GM23338 (cell line): Measurements from ENCODE around the gene MCOLN2. TPM values are rescaled to one million over a fixed set of nuclear protein-coding genes. Genes with fewer than 3 reads are reported as not detected.

Source experiments
- ATAC-seq: fragments of 200-7000 bp; cut with Tn5 transposase; 3 replicates; pipeline ENCODE4 v1.9.1; 2020
- DNase-seq: peaks from one replicate; pipeline ENCODE4 v3.0.0-alpha.2; 2015; ENCODE audit warnings: low spot score
- H2AFZ ChIP-seq: fragments of 200-600 bp; sonication (generic); 2 replicates; pipeline ENCODE4 v1.8.0; 2016; ENCODE audit warnings: antibody characterized with exemption, mild to moderate bottlenecking, moderate library complexity
- H3F3A ChIP-seq: fragments of 200-600 bp; sonication (generic); replicated peaks from 2 replicates; pipeline ENCODE4 v1.8.0; 2017; ENCODE audit warnings: antibody characterized with exemption, mixed run types, low read depth
- H3K27ac ChIP-seq: fragments of 200-600 bp; sonication (generic); 2 replicates; pipeline ENCODE4 v1.6.1; 2016; ENCODE audit warnings: low read depth
- H3K27me3 ChIP-seq: fragments of 200-600 bp; sonication (generic); 2 replicates; pipeline ENCODE4 v1.8.0; 2016; ENCODE audit warnings: mild to moderate bottlenecking, mixed run types, moderate library complexity; ENCODE audit not compliant: insufficient read depth
- H3K36me3 ChIP-seq: fragments of 200-600 bp; sonication (generic); 2 replicates; pipeline ENCODE4 v1.8.0; 2016; ENCODE audit warnings: mild to moderate bottlenecking; ENCODE audit not compliant: insufficient read depth
- H3K4me1 ChIP-seq: fragments of 200-600 bp; sonication (generic); 2 replicates; pipeline ENCODE4 v1.8.0; 2016; ENCODE audit warnings: mild to moderate bottlenecking, moderate library complexity; ENCODE audit not compliant: insufficient read depth
- H3K4me2 ChIP-seq: fragments of 200-600 bp; sonication (generic); 2 replicates; pipeline ENCODE4 v1.7.1; 2017; ENCODE audit warnings: mixed run types
- H3K4me3 ChIP-seq: fragments of 200-600 bp; sonication (generic); 2 replicates; pipeline ENCODE4 v1.6.1; 2016; ENCODE audit warnings: mixed run types
- H3K79me2 ChIP-seq: fragments of 200-600 bp; sonication (generic); replicated peaks from 2 replicates; pipeline ENCODE4 v1.8.0; 2017; ENCODE audit warnings: mild to moderate bottlenecking; ENCODE audit not compliant: insufficient read depth
- H3K9me2 ChIP-seq: fragments of 200-600 bp; sonication (generic); 2 replicates; pipeline ENCODE4 v1.8.0; 2017; ENCODE audit not compliant: insufficient read depth
- H4K20me1 ChIP-seq: fragments of 200-600 bp; sonication (generic); replicated peaks from 2 replicates; pipeline ENCODE4 v1.8.0; 2017; ENCODE audit warnings: mild to moderate bottlenecking; ENCODE audit not compliant: insufficient read depth
- H3K27ac Mint-ChIP-seq: 2 replicates; pipeline ENCODE4 v1.8.0; 2020; ENCODE audit warnings: inconsistent platforms, mild to moderate bottlenecking, moderate library complexity, mixed read lengths
- H3K27me3 Mint-ChIP-seq: 3 replicates; pipeline ENCODE4 v1.8.0; 2022; ENCODE audit warnings: low read depth, mild to moderate bottlenecking, moderate library complexity, mixed read lengths, inconsistent platforms; ENCODE audit not compliant: insufficient read depth, poor library complexity
- H3K36me3 Mint-ChIP-seq: 3 replicates; pipeline ENCODE4 v1.8.0; 2021; ENCODE audit warnings: low read depth, mild to moderate bottlenecking, inconsistent platforms, moderate library complexity, mixed read lengths
- H3K4me1 Mint-ChIP-seq: 3 replicates; pipeline ENCODE4 v1.8.0; 2020; ENCODE audit warnings: mild to moderate bottlenecking, inconsistent platforms, mixed read lengths
- H3K4me3 Mint-ChIP-seq: 3 replicates; pipeline ENCODE4 v1.8.0; 2021; ENCODE audit warnings: moderate library complexity, mild to moderate bottlenecking, inconsistent platforms, mixed read lengths
- H3K9me3 Mint-ChIP-seq: 3 replicates; pipeline ENCODE4 v1.8.0; 2020; ENCODE audit warnings: moderate library complexity, mild to moderate bottlenecking, inconsistent platforms, mixed read lengths
- CREB1 ChIP-seq: fragments of 250-450 bp; sonication (Bioruptor Pico); IDR thresholded peaks from 2 replicates; pipeline ENCODE4 v1.5.0; 2020; ENCODE audit warnings: low read depth, mild to moderate bottlenecking, moderate library complexity
- EZH2 ChIP-seq: fragments of 200-600 bp; sonication (generic); IDR thresholded peaks from one replicate; pipeline ENCODE4 v1.8.0; 2017; ENCODE audit warnings: antibody characterized with exemption, mild to moderate bottlenecking, low read depth; ENCODE audit not compliant: unreplicated experiment
- NANOG ChIP-seq: IDR thresholded peaks from 2 replicates; pipeline ENCODE4 v1.6.1; 2016; ENCODE audit warnings: antibody characterized with exemption, borderline replicate concordance
- POLR2AphosphoS5 ChIP-seq: IDR thresholded peaks from 2 replicates; pipeline ENCODE4 v1.6.1; 2016; ENCODE audit warnings: antibody characterized with exemption, low read depth
- STAT1 ChIP-seq: IDR thresholded peaks from one replicate; pipeline ENCODE4 v1.6.1; 2016; ENCODE audit warnings: antibody characterized with exemption; ENCODE audit not compliant: unreplicated experiment
- ZNF331 ChIP-seq: fragments of 250-450 bp; sonication (Bioruptor Pico); IDR thresholded peaks from 2 replicates; pipeline ENCODE4 v1.5.0; 2020; ENCODE audit warnings: low read depth, mild to moderate bottlenecking, moderate library complexity
- polyA plus RNA-seq: library from polyadenylated mRNA; unstranded; fragments of >200 nt; fragmentation: Nextera tagmentation; extraction: Ambion mirVana; gene quantifications from 2 replicates; pipeline ENCODE4 v1.2.1, GENCODE V29; 2016
- total RNA-seq: library from RNA; depleted of rRNA; stranded (reverse); fragments of >200 nt; shearing (Covaris generic); gene quantifications from 2 replicates; pipeline ENCODE4 v1.2.3, GENCODE V29; 2014
- TF ChIP-seq, protein P1 (sequence below): fragments of 250-450 bp; sonication (Bioruptor Pico); IDR thresholded peaks from 2 replicates; pipeline ENCODE4 v1.5.0; 2020; ENCODE audit warnings: mild to moderate bottlenecking, moderate library complexity
- TF ChIP-seq, protein P2 (sequence below): IDR thresholded peaks from one replicate; pipeline ENCODE4 v1.6.1; 2018; ENCODE audit warnings: antibody characterized with exemption; ENCODE audit not compliant: unreplicated experiment

The MCOLN2 gene
- total and polyA plus RNA-seq, 2 experiments from 2014 or later: 2.7 to 10.0 TPM

DNA sequence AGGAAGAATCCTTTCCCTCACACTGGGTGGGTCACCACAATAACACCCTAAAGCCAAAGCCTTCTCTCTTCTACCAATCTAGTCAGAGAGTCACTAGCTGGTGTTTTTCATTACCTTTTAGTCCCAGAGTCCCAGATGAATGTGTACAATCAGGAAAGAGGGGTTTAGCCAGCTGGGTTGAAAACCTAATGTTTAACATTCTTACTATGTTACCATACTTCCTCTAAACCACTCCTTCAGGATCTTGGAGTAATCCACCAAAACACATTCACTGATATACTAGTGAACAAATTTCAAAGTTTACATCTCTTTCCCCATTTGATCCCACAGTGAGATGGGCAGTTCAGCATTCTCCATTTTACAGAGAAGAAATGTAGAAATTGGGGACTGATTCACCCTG is 113.6 kb downstream of the MCOLN2 start:
- Mint-ChIP-seq H3K36me3 (peaks cover 44% of the 10 kb centered on the region), H3K27ac (no peak overlapping the region), H3K27me3 (peaks cover 2% of the 10 kb centered on the region), H3K9me3 (peaks cover 13% of the 10 kb centered on the region), H3K4me3 (no peak overlapping the region), H3K4me1 (peaks cover 9% of the 10 kb centered on the region)
- peaks cover 16% of the 10 kb centered on the region; the same call in 1 of the 2 replicates for H3K36me3 ChIP-seq
- H2AFZ ChIP-seq: no peak overlapping the region
- no peaks in the 10 kb centered on the region for H3K9me2 ChIP-seq
- H3K4me3 ChIP-seq: no peak overlapping the region
- H3K79me2 ChIP-seq: peaks cover 54% of the 10 kb centered on the region
- no peak overlapping the region for H3K27ac ChIP-seq
- no peak overlapping the region for H3K4me2 ChIP-seq
- no peaks in the 10 kb centered on the region for H3K27me3 ChIP-seq
- no peak for DNase-seq
- no peaks in the 10 kb centered on the region for H4K20me1 ChIP-seq
- TF ChIP-seq STAT1 (no peak), EZH2 (no peak), CREB1 (CRISPR knock-in tag) (no peak), POLR2AphosphoS5 (no peak), NANOG (no peak)
- TF ChIP-seq, protein P1, sequence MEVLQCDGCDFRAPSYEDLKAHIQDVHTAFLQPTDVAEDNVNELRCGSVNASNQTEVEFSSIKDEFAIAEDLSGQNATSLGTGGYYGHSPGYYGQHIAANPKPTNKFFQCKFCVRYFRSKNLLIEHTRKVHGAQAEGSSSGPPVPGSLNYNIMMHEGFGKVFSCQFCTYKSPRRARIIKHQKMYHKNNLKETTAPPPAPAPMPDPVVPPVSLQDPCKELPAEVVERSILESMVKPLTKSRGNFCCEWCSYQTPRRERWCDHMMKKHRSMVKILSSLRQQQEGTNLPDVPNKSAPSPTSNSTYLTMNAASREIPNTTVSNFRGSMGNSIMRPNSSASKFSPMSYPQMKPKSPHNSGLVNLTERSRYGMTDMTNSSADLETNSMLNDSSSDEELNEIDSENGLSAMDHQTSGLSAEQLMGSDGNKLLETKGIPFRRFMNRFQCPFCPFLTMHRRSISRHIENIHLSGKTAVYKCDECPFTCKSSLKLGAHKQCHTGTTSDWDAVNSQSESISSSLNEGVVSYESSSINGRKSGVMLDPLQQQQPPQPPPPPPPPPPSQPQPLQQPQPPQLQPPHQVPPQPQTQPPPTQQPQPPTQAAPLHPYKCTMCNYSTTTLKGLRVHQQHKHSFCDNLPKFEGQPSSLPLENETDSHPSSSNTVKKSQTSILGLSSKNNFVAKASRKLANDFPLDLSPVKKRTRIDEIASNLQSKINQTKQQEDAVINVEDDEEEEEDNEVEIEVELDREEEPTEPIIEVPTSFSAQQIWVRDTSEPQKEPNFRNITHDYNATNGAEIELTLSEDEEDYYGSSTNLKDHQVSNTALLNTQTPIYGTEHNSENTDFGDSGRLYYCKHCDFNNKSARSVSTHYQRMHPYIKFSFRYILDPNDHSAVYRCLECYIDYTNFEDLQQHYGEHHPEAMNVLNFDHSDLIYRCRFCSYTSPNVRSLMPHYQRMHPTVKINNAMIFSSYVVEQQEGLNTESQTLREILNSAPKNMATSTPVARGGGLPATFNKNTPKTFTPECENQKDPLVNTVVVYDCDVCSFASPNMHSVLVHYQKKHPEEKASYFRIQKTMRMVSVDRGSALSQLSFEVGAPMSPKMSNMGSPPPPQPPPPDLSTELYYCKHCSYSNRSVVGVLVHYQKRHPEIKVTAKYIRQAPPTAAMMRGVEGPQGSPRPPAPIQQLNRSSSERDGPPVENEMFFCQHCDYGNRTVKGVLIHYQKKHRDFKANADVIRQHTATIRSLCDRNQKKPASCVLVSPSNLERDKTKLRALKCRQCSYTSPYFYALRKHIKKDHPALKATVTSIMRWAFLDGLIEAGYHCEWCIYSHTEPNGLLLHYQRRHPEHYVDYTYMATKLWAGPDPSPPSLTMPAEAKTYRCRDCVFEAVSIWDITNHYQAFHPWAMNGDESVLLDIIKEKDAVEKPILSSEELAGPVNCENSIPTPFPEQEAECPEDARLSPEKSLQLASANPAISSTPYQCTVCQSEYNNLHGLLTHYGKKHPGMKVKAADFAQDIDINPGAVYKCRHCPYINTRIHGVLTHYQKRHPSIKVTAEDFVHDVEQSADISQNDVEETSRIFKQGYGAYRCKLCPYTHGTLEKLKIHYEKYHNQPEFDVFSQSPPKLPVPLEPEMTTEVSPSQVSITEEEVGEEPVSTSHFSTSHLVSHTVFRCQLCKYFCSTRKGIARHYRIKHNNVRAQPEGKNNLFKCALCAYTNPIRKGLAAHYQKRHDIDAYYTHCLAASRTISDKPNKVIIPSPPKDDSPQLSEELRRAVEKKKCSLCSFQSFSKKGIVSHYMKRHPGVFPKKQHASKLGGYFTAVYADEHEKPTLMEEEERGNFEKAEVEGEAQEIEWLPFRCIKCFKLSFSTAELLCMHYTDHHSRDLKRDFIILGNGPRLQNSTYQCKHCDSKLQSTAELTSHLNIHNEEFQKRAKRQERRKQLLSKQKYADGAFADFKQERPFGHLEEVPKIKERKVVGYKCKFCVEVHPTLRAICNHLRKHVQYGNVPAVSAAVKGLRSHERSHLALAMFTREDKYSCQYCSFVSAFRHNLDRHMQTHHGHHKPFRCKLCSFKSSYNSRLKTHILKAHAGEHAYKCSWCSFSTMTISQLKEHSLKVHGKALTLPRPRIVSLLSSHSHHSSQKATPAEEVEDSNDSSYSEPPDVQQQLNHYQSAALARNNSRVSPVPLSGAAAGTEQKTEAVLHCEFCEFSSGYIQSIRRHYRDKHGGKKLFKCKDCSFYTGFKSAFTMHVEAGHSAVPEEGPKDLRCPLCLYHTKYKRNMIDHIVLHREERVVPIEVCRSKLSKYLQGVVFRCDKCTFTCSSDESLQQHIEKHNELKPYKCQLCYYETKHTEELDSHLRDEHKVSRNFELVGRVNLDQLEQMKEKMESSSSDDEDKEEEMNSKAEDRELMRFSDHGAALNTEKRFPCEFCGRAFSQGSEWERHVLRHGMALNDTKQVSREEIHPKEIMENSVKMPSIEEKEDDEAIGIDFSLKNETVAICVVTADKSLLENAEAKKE: no peak
- ATAC-seq: no peak
- no peaks in the 10 kb centered on the region for H3K4me1 ChIP-seq
- H3F3A ChIP-seq: no peaks in the 10 kb centered on the region

DNA sequence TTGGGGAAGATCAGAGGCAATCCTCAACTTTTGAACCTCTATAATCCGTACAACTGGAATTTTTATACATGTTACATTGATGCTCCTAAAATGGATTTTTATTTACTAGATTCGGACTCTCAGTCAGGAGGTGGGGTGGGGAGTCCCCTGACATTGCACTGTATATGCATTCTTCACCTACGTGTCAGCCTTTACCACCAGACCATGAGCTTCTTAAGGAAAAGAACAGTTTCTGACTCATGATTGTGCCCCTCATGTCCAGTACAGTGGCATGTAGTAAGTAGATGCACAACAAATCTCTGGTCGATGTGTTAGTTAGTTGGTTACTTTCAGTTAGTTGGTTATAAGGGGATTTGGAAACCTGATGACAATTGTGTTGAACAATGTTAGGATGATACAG is 119.3 kb downstream of the MCOLN2 start:
- ATAC-seq (no peak), DNase-seq (no peak)
- H3F3A ChIP-seq: no peaks in the 10 kb centered on the region
- no peaks in the 10 kb centered on the region for H3K36me3 ChIP-seq
- H4K20me1 ChIP-seq: peaks cover 6% of the 10 kb centered on the region; the same call in 1 of the 2 replicates
- no peak overlapping the region for H3K27ac Mint-ChIP-seq
- H3K4me2 ChIP-seq: no peak overlapping the region
- peaks cover 31% of the 10 kb centered on the region for H3K79me2 ChIP-seq
- no peak overlapping the region for H2AFZ ChIP-seq
- H3K27me3 ChIP-seq: no peaks in the 10 kb centered on the region
- no peak overlapping the region for H3K27ac ChIP-seq
- H3K9me2 ChIP-seq: no peaks in the 10 kb centered on the region
- TF ChIP-seq ZNF331 (CRISPR knock-in tag) (no peak), EZH2 (no peak), CREB1 (CRISPR knock-in tag) (no peak)
- TF ChIP-seq, protein P2, sequence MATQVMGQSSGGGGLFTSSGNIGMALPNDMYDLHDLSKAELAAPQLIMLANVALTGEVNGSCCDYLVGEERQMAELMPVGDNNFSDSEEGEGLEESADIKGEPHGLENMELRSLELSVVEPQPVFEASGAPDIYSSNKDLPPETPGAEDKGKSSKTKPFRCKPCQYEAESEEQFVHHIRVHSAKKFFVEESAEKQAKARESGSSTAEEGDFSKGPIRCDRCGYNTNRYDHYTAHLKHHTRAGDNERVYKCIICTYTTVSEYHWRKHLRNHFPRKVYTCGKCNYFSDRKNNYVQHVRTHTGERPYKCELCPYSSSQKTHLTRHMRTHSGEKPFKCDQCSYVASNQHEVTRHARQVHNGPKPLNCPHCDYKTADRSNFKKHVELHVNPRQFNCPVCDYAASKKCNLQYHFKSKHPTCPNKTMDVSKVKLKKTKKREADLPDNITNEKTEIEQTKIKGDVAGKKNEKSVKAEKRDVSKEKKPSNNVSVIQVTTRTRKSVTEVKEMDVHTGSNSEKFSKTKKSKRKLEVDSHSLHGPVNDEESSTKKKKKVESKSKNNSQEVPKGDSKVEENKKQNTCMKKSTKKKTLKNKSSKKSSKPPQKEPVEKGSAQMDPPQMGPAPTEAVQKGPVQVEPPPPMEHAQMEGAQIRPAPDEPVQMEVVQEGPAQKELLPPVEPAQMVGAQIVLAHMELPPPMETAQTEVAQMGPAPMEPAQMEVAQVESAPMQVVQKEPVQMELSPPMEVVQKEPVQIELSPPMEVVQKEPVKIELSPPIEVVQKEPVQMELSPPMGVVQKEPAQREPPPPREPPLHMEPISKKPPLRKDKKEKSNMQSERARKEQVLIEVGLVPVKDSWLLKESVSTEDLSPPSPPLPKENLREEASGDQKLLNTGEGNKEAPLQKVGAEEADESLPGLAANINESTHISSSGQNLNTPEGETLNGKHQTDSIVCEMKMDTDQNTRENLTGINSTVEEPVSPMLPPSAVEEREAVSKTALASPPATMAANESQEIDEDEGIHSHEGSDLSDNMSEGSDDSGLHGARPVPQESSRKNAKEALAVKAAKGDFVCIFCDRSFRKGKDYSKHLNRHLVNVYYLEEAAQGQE: no peak
- H3K9me3 Mint-ChIP-seq: peaks cover 13% of the 10 kb centered on the region
- H3K27me3 Mint-ChIP-seq: peaks cover 2% of the 10 kb centered on the region
- H3K4me3 ChIP-seq: no peak overlapping the region
- no peaks in the 10 kb centered on the region for H3K4me1 ChIP-seq
- no peak overlapping the region for H3K4me3 Mint-ChIP-seq
- H3K36me3 Mint-ChIP-seq: peaks cover 16% of the 10 kb centered on the region
- no peaks in the 10 kb centered on the region for H3K4me1 Mint-ChIP-seq
